HCT116 (cell line): Measurements from ENCODE around the gene TTC33.

Source experiments
- ATF3 ChIP-seq: IDR thresholded peaks from 2 replicates; pipeline ENCODE4 v1.6.1; 2012
- CEBPB ChIP-seq: IDR thresholded peaks from 2 replicates; pipeline ENCODE4 v1.6.1; 2012; ENCODE audit warnings: low read depth
- CTCF ChIP-seq, 3 experiments: fragments of 200-600 bp in 1 of 3; sonication (generic) in 1 of 3; IDR thresholded peaks in 2 of 3; conservative IDR thresholded peaks in 1 of 3; 2 replicates each; pipeline ENCODE4 v1.5.1; 2012 to 2017; ENCODE audit warnings: low read depth in 2 of 3, low read length in 2 of 3, antibody characterized with exemption in 1 of 3, borderline replicate concordance in 1 of 3, control low read depth in 1 of 3, mild to moderate bottlenecking in 1 of 3, mixed read lengths in 1 of 3, mixed run types in 1 of 3, moderate library complexity in 1 of 3; ENCODE audit not compliant: insufficient read depth in 1 of 3
- EZH2 ChIP-seq: fragments of 200-600 bp; sonication (generic); IDR thresholded peaks from 2 replicates; pipeline ENCODE4 v1.6.1; 2017; ENCODE audit warnings: antibody characterized with exemption, mixed run types
- JUND ChIP-seq: IDR thresholded peaks from 2 replicates; pipeline ENCODE4 v1.6.1; 2012
- POLR2A ChIP-seq: IDR thresholded peaks from 2 replicates; pipeline ENCODE4 v1.7.0; 2011; ENCODE audit warnings: borderline replicate concordance; ENCODE audit not compliant: insufficient read depth, insufficient read length; ENCODE audit errors: extremely low read depth
- SIN3A ChIP-seq: IDR thresholded peaks from 2 replicates; pipeline ENCODE4 v1.6.1; 2012; ENCODE audit warnings: low read depth
- YY1 ChIP-seq: IDR thresholded peaks from 2 replicates; pipeline ENCODE4 v1.6.1; 2011; ENCODE audit warnings: low read length, low read depth, moderate library complexity, mild to moderate bottlenecking; ENCODE audit not compliant: insufficient replicate concordance; ENCODE audit errors: extremely low read depth
- ZFX ChIP-seq: fragments of 450-650 bp; IDR thresholded peaks from 2 replicates; pipeline ENCODE4 v1.6.1; 2017
- TF ChIP-seq, protein P1 (sequence below): IDR thresholded peaks from 2 replicates; pipeline ENCODE4 v1.6.1; 2012
- TF ChIP-seq, protein P2 (sequence below): IDR thresholded peaks from 2 replicates; pipeline ENCODE4 v1.6.1; 2012; ENCODE audit warnings: low read depth

DNA sequence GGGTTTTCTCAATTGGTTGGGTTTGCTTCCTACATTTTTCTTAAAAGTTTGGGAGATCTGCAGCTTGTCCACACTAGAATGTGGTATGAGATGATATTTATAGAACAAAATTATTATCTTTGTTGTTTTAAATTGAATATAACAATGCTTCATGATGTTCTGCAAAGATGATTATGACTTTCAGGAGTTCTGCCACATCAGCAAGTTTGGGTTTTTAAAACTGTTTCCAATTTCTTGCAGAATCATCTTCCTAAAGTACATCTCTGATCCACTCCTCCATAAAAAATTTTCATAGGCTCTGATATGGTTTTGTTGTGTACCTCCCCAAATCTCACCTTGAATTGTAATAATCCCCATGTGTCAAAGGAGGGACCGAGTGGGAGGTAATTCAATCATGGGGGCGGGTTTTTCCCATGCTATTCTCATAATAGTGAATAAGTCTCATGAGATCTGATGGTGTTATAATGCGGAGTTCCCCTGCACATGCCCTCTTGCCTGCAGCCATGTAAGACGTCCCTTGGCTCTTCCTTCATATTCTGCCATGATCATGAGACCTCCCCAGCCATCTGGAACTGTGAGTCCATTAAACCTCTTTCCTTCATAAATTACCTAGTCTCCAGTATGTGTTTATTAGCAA, 195.2 kb downstream of the TTC33 start:
- TF ChIP-seq, protein P1, sequence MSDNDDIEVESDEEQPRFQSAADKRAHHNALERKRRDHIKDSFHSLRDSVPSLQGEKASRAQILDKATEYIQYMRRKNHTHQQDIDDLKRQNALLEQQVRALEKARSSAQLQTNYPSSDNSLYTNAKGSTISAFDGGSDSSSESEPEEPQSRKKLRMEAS, result no peak
- TF ChIP-seq EZH2 (no peak), JUND (no peak), POLR2A (no peak), CTCF (IDR thresholded peaks at IDR 0.05 in 2 of 3, conservative IDR thresholded peaks at IDR 0.05 in 1 of 3; ENCODE audit: borderline replicate concordance in 1 of 3, insufficient read depth in 1 of 3, low read depth in 2 of 3, low read length in 2 of 3) (no peak), SIN3A (no peak), ZFX (no peak), CEBPB (no peak), YY1 (no peak), ATF3 (no peak)
- TF ChIP-seq, protein P2, sequence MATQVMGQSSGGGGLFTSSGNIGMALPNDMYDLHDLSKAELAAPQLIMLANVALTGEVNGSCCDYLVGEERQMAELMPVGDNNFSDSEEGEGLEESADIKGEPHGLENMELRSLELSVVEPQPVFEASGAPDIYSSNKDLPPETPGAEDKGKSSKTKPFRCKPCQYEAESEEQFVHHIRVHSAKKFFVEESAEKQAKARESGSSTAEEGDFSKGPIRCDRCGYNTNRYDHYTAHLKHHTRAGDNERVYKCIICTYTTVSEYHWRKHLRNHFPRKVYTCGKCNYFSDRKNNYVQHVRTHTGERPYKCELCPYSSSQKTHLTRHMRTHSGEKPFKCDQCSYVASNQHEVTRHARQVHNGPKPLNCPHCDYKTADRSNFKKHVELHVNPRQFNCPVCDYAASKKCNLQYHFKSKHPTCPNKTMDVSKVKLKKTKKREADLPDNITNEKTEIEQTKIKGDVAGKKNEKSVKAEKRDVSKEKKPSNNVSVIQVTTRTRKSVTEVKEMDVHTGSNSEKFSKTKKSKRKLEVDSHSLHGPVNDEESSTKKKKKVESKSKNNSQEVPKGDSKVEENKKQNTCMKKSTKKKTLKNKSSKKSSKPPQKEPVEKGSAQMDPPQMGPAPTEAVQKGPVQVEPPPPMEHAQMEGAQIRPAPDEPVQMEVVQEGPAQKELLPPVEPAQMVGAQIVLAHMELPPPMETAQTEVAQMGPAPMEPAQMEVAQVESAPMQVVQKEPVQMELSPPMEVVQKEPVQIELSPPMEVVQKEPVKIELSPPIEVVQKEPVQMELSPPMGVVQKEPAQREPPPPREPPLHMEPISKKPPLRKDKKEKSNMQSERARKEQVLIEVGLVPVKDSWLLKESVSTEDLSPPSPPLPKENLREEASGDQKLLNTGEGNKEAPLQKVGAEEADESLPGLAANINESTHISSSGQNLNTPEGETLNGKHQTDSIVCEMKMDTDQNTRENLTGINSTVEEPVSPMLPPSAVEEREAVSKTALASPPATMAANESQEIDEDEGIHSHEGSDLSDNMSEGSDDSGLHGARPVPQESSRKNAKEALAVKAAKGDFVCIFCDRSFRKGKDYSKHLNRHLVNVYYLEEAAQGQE, result no peak
